ENCODE results near the gene CATSPERD.

The CATSPERD gene, protein sequence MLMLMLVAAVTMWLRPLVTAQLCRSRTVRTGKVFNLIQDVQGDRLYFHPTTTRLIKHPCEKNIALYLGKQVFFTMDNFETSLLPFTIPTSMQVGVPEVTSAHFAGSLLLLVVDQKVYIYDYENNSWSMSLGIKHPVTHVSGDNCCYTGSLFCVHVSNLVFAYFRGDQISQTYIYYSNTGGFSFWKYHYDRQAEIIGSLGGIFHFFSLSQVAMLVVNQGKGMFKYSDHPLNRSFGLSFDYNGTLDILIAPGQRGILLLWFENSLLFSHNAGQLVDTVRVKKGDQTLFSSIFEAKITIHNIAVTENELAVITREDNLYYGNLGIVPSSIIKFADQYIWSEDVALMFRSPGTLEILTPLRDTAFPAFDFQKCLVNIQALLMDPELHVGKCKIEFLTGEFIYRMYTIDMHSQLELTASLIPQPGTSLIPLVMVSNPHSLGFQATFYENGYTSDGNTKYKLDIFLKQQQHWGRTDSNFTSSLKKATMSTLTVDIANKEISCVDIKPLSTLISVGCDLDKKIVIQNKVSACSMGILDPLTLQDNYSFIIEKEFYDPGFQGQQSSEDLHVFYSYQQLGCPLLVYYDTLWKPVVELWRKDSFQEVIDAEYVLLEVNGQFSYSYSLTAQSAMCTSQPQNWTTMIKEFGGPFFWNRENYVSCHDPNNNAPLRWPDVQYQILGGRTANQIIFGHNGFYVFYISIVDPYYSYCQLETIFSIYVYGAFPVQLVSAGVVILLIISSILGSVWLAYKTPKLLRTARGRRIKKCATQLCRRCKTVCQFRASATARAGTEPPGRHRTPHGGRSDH

DNA sequence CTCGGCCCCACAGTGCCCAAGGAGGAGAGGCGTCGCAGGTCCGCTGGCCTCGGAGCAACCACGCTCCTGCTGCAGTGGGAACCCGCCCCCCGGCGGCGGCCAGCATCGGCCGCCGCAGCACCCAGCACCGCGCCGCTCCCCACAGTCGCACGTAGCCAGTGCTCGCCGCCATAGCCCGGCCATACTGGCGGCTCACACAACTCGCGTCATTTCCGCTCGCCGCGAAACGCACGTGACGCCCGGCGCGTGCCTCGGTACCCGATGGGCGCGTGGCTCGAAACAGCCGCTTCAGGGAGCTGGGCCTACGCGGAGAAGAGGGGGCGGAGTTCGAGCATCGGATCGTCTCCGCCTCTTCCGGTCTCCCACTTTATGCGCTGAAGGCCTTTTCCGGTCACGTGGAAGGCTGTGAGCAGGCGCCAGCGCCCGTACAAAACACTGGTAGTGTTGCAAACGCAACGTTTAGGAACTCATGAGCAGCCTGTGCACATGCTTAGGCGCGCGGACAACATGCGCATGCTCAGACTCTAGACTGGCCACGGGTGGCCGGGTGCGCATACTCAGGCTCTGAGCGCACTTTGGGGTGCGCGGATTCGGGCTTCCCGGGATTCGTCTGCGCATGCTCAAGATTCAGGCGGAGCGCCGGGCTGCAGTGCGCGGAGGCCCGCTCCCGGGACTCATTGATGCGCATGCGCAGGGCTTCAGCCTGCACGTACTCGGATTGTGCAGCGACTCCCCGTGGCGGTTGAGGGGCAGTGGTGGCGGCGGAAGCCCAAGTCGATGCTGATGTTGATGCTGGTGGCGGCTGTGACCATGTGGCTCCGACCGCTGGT lies at the start of gene CATSPERD, which contains the start of gene LONP1:
CATSPERD (plus strand) TSS at position 677 of the 830 bp plus-strand sequence; CDS start at position 778, 101 bp downstream.
LONP1 (minus strand) TSS at position 186 of the 830 bp plus-strand sequence; CDS start at position 172, 14 bp downstream.
- peak; percentile 95 to 98 for DNase-seq (ENCODE audit: low read depth in 2 of 2)

DNA sequence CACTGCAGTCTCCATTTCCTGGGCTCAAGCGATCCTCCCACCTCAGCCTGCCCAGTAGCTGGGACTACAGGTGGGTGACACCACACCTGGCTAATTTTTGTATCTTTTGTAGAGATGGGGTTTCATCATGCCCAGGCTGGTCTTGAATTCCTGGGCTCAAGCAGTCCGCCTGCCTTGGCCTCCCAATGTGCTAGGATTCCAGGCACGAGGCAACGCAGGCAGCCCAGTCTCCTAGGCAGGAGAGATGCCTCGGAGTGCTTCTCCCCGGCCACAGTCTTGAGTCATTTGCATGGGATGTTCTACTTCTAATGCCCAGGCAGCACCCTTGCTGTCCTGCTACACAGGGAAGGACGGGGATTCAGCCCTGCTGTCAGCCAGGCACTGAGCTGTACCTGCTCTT lies 48.8 kb upstream of the CATSPERD start:
- DNase-seq (ENCODE audit: low read depth in 2 of 2) = no peak

DNA sequence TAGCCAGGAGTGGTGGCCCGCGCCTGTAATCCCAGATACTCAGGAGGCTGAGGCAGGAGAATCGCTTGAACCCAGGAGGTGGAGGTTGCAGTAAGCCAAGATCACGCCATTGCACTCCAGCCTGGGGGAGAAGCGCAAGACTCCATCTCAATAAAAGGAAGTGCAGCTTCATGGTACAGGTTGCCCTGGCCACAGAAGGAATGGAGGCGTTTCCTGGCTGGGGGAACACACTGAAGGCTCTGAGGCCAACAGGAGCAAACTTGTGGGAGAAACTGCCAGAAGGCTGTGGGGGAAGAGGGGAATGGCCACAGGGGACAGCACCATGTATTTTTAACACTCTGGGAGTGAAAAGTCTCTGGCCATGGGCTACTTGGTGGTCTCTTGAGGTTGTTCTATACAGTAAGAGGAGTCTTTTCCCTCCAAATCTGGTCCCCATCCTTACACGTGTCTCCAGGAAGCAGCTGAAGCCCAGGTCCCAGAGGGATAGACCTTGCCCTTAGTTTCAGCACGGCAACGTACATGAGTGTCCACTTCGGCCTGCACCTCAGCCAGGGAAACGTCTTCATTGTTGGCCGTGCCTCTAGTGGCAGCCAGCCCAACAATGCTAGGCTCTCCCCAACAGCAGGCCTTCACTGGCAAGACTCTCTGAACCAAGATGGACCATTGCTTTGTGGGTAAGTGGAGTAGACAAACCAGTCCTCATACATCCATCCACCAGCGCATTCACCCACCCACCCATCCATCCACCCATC lies 47.6 kb upstream of the CATSPERD start:
- DNase-seq (ENCODE audit: low read depth in 2 of 2) = no peak

DNA sequence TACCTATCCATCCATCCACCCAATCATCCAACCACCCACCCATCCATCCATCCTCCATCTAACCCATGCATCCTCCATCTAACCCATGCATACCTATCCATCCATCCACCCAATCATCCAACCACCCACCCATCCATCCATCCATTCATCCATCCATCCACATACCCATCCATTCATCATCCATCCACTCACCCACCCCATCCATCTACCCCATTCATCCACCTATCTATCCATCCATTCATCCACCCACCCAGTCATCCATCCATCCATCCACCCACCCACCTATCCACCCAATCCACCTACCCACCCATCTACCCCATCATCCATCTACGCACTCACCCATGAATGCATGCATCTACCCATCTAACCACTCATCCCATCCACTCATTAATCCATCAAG lies 46.7 kb upstream of the CATSPERD start:
- DNase-seq (ENCODE audit: low read depth in 2 of 2) = no peak

DNA sequence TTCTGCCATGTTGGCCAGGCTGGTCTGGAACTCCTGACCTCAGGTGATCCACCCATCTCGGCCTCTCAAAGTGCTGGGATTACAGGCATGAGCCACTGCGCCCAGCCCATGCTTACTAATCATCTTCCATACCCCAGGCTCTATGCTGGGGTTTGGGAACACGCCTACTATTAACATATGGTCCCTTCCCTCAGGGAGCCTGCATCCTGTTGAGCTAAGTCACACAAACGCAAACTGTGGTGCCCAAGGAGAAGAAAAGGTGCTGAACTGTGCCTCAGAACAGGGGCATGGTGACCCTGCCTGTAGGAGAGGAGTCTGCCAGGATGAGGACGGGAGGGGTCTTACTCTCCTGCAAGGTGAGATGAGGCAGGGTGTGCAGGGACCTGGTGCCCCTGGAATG lies 45.7 kb upstream of the CATSPERD start:
- DNase-seq (ENCODE audit: low read depth in 2 of 2) = no peak

DNA sequence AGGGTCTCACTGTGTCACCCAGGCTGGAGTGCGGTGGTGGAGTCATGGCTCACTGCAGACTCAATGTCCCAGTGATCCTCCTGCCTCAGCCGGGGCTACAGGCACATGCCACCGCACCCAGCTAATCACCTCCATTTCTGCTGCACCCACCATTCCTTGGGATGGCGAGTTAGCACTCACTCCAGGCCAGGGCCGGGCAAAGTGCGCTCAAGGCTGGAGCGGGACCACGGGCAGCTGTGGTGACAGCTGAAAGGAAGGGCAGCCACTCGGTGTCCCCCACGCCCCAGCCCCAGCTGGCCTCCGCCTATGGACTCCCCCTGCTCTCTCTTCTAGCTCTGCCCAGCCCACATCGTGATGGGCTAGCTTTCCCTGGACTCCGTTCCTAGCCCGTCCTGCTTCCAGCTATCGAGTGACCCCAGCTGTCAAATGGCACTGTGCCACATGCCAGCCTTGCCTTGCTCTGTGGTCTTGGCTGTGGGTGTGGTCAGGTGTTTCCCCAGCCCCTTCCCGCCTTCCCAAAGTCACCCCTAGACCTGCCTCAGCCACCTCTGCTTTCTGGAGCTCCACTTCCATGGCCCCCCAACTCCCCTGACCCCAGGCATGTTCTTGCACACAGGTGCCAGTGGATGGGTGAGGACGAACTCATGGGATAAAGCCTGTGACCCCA lies 44.2 kb upstream of the CATSPERD start:
- DNase-seq (ENCODE audit: low read depth in 2 of 2) = no peak

DNA sequence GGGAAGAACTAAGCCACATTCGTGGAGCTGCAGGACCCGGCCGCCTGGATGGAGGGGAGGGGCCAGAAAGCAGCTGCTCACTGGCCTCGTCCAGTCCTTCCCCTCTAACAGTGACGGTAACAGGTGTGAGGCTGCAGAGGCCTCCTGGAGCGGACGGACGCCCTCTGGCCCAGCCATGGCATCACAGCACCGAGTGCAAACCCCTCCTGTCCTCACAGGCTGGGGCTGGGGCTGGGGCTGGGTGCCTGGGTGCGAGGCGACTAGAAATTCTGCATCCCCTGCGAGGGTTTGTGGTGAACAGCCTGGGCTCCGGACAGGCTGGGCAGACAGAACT lies 43.7 kb upstream of the CATSPERD start:
- DNase-seq (ENCODE audit: low read depth in 2 of 2) = no peak

DNA sequence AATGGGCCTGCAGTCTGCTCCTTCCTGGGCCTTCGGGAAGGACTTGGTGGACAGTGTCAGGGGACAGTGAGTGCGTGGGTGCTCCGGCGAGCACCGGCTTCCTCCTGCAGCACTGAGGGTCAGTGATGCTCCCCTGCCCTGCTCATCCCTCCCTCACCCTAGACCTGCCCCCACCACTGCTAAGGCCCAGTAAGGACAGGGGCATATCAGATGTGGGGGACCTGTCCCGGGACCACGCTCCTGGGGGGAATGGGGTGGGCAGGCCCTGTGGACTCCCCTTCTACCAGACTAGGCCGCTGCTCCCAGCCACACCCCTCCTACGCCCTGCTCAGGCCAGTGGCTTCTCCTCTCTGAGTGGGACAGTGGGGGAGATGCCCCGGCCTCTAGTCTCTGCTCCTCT lies 43.3 kb upstream of the CATSPERD start:
- no peak for DNase-seq (ENCODE audit: low read depth in 2 of 2)

DNA sequence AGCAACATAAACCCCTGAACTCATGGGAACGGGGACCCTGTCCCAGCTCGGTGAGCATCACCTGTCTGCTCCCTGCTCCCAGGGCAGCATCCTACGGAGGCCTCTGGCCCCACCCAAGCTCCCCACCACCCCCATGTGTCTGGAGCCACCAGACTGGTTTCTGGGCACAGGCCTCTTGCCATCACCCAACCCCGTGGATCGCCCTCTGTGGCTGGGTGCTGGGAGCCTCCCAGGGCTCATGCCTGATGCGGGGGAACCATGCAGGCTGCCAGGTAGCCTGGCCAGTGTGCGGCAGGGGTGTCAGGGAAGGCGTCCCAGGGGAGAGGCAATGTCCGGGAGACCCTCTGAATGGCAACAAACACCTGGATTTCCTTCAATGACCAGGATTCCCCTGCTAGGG lies 42.9 kb upstream of the CATSPERD start:
- DNase-seq (ENCODE audit: low read depth in 2 of 2) = no peak

DNA sequence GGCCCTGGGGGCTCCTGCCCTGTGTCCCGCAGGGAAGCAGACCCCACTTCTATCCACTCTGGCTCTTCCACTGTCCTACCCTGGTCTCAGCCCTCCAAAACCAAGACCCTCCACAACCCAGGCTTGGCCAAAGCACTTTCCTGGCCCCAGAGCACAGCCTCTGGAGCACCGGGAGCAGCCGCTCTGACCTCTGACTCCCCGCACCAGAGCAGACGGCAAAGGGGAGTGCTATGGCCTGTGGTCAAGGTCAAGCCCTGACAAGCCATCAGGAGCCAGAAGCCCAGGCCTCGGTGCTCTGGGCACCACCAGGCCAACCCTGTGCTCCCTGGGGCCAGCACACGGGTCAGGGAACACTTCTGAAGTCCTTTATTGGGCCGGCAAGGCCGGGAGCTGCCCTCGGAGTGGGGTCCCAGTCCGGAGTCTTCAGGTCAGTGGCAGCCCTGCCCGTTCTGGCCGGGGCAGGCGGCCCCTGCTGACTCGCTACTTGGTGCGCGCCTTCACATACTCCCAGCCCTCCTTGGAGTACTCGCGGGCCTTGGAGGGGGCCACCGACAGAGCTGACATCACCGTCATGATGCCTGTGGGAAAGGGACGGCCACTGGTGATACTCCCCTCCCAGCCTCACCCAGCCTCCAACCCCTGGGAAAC lies 42.2 kb upstream of the CATSPERD start:
- no peak for DNase-seq (ENCODE audit: low read depth in 2 of 2)

DNA sequence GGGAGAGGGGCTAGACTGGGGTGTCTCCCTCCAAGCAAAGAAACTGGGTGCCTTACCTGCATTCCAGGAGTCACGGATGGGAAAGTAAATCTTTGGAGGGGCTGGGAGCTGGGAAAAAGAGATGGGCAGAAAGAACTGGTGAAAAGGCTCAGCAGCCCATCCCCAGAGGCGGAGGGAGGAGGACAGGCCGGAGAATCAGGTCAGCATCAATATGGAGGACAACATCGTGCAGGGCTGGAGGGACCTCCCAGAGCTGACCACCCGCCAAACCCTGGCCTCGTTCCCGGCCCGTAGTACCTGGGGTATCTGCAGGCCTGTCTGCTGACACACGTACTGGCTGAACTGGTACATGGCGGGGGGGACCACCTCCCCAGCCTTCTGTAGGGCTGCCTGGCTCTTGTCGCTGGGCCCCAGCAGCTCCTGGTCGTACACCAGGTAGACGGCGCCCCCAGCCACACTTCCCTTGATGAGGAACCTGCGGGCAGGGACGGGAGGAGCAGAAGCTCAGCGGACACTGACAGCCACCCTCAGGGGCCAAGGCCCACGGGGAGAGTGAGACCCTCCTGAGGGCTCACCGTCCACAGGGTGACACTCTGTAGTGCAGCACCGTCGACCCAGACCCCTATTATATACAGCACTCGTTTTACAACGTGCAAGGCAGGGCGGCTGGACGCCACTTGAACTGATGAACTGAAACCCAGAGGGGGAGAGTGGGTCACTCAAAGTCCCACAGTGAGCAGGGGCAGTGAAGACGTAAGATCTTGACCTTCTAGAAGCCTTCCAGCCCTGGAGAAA lies 41.0 kb upstream of the CATSPERD start:
- no peak for DNase-seq (ENCODE audit: low read depth in 2 of 2)

DNA sequence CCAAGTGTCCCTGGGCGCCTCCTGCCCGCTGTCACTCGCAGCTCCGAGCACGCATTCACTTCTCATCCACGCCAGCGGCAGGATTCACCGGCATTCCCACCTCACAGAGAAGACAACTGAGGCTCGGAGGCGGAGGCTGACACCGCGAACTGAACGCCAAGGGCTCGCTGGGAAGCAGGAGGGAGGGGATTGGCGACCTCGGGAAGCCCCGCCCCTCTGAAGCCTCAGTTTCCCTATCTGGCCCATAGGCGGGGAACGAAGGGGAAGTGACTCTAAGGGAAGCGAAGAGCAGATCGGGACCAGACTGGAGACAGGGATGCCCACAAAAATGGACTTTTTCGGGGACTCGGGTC lies 40.4 kb upstream of the CATSPERD start:
- no peak for DNase-seq (ENCODE audit: low read depth in 2 of 2)

DNA sequence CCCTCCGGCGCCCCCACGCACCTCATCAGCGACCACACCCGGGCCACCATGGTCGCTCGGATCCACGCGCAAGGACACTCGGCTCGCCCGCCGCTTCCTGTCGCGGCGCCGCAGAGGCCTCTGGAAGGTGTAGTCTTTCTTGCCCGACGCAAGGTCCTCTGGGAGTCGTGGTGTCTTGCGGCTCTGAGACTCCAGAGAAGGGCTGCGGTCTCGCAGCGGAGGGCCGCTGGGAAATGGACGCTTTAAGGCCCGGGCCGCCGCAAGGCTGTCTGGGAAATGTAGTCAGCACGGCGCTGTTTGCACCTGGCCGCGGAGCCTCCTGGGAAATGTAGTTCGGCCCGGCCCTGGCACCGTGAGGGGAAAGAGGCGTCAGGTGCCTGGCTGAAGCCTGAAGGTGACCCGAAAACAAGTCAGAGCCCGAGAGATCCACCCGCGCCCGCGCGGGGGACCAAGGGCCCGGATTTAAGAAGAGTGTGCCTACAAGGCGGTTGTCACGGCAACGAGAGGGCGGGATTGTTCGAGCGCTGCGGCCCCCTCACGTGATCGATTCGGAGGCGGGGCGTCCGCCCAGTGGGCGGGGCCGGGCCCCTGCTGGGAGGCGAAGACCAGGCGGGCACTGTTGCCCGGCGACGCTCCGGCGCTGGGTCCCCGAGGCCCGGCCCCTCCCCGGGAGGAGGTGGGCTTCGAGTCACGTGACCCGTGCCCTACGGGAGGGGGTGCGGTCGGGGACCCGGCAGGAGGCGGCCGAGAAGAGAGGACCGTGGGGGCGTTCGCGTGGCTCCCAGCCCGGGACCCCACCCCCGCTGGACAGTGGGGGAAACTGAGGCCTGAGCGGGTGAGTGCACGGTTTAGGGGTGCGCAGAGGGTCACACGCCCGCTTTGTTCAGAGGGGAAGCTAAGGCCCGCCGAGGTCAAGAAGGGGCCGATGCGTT lies 39.7 kb upstream of the CATSPERD start, which contains the start of the genes HSD11B1L and MICOS13:
HSD11B1L (plus strand) TSS at position 591 of the 932 bp plus-strand sequence. CDS start 3,806 bp downstream, outside the sequence.
MICOS13 (minus strand) TSS at position 80 of the 932 bp plus-strand sequence; CDS start at position 50, 30 bp downstream.
- DNase-seq (ENCODE audit: low read depth in 2 of 2) = peak; percentile 97 to 98

DNA sequence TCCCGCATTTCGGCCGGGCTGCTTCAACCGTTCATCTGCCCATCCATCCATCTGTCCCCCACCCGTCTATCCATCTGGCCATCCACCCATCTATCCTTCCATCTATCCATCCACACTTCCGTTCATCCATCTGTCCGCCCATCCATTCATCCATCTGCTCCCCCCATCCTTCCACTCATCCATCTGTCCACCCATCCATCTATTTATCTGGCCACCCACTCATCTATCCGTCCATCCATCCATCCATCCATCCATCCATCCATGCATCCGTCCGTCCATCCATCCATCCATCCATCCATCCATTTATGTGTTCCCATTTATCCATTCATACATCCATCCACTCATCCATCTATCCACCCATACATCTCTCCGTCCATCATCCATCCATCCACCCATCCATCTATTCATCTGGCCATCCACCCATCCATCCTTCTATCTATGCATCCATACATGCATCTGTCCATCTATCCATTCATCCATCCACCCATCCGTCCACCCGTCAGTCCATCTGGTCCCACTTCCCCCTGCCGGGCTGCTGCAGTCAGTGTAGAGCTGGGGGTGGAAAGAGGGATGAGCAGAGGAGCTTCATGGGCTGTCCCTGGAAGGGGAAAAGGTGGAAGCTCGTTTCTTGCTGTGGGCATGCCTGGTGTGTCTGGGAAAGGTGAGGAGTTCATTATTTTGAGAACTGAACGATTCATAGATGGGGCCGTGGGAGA lies 38.9 kb upstream of the CATSPERD start:
- no peak for DNase-seq (ENCODE audit: low read depth in 2 of 2)

DNA sequence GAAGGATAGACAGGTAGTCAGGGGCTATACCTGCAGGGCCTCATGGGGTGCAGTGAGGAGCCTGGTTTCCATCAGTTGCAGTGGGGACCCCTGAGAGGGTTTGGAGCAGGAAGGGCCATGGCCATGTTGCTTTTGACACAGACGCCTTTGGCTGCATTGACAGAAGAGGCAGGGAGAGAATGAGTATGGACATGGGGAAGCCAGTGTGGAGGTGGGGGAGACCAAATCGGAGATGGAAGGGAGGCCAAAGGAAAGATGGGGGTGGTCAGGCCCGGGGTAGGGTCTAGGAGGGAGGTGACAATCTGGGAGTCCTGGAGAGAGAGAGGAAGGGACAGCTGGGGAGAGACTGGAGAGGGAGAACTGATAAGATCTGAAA lies 38.3 kb upstream of the CATSPERD start:
- DNase-seq (ENCODE audit: low read depth in 2 of 2) = no peak

DNA sequence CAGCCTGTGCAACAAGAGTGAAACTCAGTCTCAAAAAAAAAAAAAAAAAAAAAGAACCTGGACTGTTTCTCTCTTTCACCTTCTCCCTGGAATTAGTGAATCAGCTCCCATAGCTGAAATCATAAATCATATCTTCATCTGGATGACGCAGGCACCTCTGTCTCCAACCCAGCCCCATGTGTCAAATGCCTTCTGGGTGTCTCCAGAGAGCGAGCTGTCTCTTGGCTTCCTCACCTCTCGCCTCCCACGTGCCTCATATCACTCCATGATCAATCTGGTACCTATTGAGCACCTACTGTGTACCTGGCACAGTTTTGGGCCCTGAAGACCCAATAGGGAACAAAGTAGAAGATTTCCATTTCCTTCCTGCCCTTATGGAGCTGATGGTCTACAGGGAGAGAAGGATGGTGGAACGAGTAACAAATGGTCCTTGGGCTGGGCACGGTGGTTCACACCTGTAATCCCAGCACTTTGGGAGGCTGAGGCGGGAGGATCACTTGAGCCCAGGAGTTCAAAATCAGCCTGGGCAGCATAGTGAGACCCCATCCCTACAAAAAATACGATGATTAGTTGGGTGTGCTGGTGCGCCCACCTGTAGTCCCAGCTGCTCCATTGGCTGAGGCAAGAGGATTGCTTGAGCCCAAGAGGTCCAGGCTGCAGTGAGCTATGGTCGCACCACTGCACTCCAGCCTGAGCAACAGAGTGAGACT lies 37.1 kb upstream of the CATSPERD start:
- DNase-seq (ENCODE audit: low read depth in 2 of 2) = no peak
